WTC11 (cell line): Measurements from ENCODE around the gene KITLG. TPM values are rescaled to one million over a fixed set of nuclear protein-coding genes. Genes with fewer than 3 reads are reported as not detected.
"Not testable (repeated sequence)": the region's sequence is repeated elsewhere in the genome, so short reads cannot be mapped to it uniquely, and the experiment has no call there.

Experiments used
- ATAC-seq: fragments of 200-7000 bp; cut with Tn5 transposase; 2 replicates; pipeline ENCODE4 v1.10.0; 2021; ENCODE audit warnings: mild to moderate bottlenecking, moderate library complexity
- CTCF ChIA-PET: fragments of 300-600 bp; sonication (Branson Sonifier 250); formaldehyde crosslinking; loops from one replicate; lab custom pipeline; 2021; ENCODE audit warnings: antibody characterized with exemption; lab: Charles Lee
- POLR2A ChIA-PET: fragments of 350-600 bp; sonication (Branson Sonifier 250); formaldehyde crosslinking; loops from one replicate; lab custom pipeline; 2021; ENCODE audit warnings: antibody characterized with exemption; lab: Charles Lee
- DNase-seq: peaks from one replicate; pipeline ENCODE4 v3.0.0; 2021; ENCODE audit warnings: low spot score
- H3K27ac Mint-ChIP-seq: 2 replicates; pipeline ENCODE4 v1.8.0; 2021; ENCODE audit warnings: mixed read lengths
- H3K27me3 Mint-ChIP-seq: 2 replicates; pipeline ENCODE4 v1.8.0; 2021; ENCODE audit warnings: low read depth, mild to moderate bottlenecking, moderate library complexity, mixed read lengths
- H3K36me3 Mint-ChIP-seq: 2 replicates; pipeline ENCODE4 v1.8.0; 2021; ENCODE audit warnings: mixed read lengths
- H3K4me1 Mint-ChIP-seq: 2 replicates; pipeline ENCODE4 v1.8.0; 2022; ENCODE audit warnings: mixed read lengths
- H3K4me3 Mint-ChIP-seq: 2 replicates; pipeline ENCODE4 v1.8.0; 2021; ENCODE audit warnings: mild to moderate bottlenecking, moderate library complexity, mixed read lengths
- H3K9me3 Mint-ChIP-seq: 2 replicates; pipeline ENCODE4 v1.8.0; 2021; ENCODE audit warnings: mixed read lengths
- GABPB1 ChIP-seq: sonication (generic); formaldehyde crosslinking; IDR thresholded peaks from 2 replicates; pipeline ENCODE4 v1.8.1; 2023; ENCODE audit warnings: mild to moderate bottlenecking, missing genetic modification reagents
- GTF2I ChIP-seq: fragments of 250-450 bp; sonication (Bioruptor Pico); conservative IDR thresholded peaks from 2 replicates; pipeline ENCODE4 v1.4.0; 2021; ENCODE audit warnings: mild to moderate bottlenecking
- HMGA2 ChIP-seq: fragments of 250-450 bp; sonication (Bioruptor Pico); IDR thresholded peaks from 2 replicates; pipeline ENCODE4 v1.4.0; 2021; ENCODE audit warnings: mild to moderate bottlenecking, moderate library complexity
- JUN ChIP-seq: sonication (generic); formaldehyde crosslinking; IDR thresholded peaks from 2 replicates; pipeline ENCODE4 v1.8.0; 2023; ENCODE audit warnings: mild to moderate bottlenecking, missing genetic modification reagents
- NFATC4 ChIP-seq: fragments of 250-450 bp; sonication (Bioruptor Pico); IDR thresholded peaks from 2 replicates; pipeline ENCODE4 v1.9.0; 2021; ENCODE audit warnings: mild to moderate bottlenecking
- PRRX2 ChIP-seq: fragments of 250-450 bp; sonication (Bioruptor Pico); IDR thresholded peaks from 2 replicates; pipeline ENCODE4 v1.8.0; 2021; ENCODE audit warnings: mild to moderate bottlenecking
- RORB ChIP-seq: fragments of 250-450 bp; sonication (Bioruptor Pico); IDR thresholded peaks from 2 replicates; pipeline ENCODE4 v1.9.0; 2021; ENCODE audit warnings: mild to moderate bottlenecking
- TCF7 ChIP-seq: sonication (generic); formaldehyde crosslinking; IDR thresholded peaks from 2 replicates; pipeline ENCODE4 v1.8.0; 2022; ENCODE audit warnings: mild to moderate bottlenecking, low read depth, missing genetic modification reagents, moderate library complexity
- ZNF121 ChIP-seq: sonication (generic); formaldehyde crosslinking; IDR thresholded peaks from 2 replicates; pipeline ENCODE4 v1.8.0; 2023; ENCODE audit warnings: missing genetic modification reagents
- total RNA-seq: library from RNA; stranded (reverse); gene quantifications from 3 replicates; pipeline ENCODE4 v1.2.3, GENCODE V29; 2021
- TF ChIP-seq, protein P1 (sequence below): sonication (generic); formaldehyde crosslinking; IDR thresholded peaks from 2 replicates; pipeline ENCODE4 v1.8.1; 2022; ENCODE audit warnings: low read depth, missing genetic modification reagents, borderline replicate concordance
- TF ChIP-seq, protein P2 (sequence below): sonication (generic); formaldehyde crosslinking; IDR thresholded peaks from 2 replicates; pipeline ENCODE4 v1.8.1; 2023; ENCODE audit warnings: mild to moderate bottlenecking, missing genetic modification reagents, borderline replicate concordance
- TF ChIP-seq, protein P3 (sequence below): fragments of 250-450 bp; sonication (Bioruptor Pico); IDR thresholded peaks from 2 replicates; pipeline ENCODE4 v1.9.0; 2021; ENCODE audit warnings: mild to moderate bottlenecking, borderline replicate concordance
- TF ChIP-seq, protein P4 (sequence below): sonication (generic); formaldehyde crosslinking; conservative IDR thresholded peaks from 2 replicates; pipeline ENCODE4 v1.8.1; 2022; ENCODE audit warnings: mild to moderate bottlenecking, missing genetic modification reagents
- TF ChIP-seq, protein P5 (sequence below): sonication (generic); formaldehyde crosslinking; IDR thresholded peaks from 2 replicates; pipeline ENCODE4 v1.8.0; 2022; ENCODE audit warnings: mild to moderate bottlenecking, missing genetic modification reagents
- TF ChIP-seq, protein P6 (sequence below): sonication (generic); formaldehyde crosslinking; IDR thresholded peaks from 2 replicates; pipeline ENCODE4 v1.8.1; 2023; ENCODE audit warnings: mild to moderate bottlenecking, missing genetic modification reagents, moderate library complexity
- TF ChIP-seq, protein P7 (sequence below): fragments of 250-450 bp; sonication (Bioruptor Pico); IDR thresholded peaks from 2 replicates; pipeline ENCODE4 v1.8.0; 2021; ENCODE audit warnings: mild to moderate bottlenecking
- TF ChIP-seq, protein P8 (sequence below): fragments of 250-450 bp; sonication (Bioruptor Pico); IDR thresholded peaks from 2 replicates; pipeline ENCODE4 v1.9.0; 2021; ENCODE audit warnings: mild to moderate bottlenecking

KITLG gene
- total RNA-seq, 1 experiment from 2014 or later = 12.5 TPM

DNA sequence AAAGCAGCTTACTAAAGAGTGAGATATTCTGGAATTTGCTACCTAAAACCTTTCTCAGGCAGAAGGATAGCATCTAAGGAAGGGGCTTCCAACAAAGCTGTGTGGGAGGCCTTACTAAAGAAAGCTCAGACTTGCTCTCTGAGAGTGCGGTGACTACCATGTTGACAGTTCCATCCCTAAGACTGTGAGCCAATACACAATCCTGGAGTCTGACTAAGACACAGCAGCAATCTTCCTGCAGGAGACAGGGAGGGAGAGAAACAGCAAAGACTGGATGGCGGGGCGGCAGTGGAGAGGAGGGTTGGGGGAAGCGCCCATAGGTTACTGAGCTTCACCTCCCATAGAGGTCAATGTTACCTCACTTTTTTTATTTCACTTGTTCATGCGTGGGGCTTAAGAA is 70.9 kb downstream of the KITLG start:
- Mint-ChIP-seq H3K4me3 (no peak overlapping the region), H3K36me3 (peaks cover 3% of the 10 kb centered on the region; the same call in 1 of the 2 replicates), H3K9me3 (no peaks in the 10 kb centered on the region), H3K4me1 (peaks cover 3% of the 10 kb centered on the region), H3K27ac (no peak overlapping the region), H3K27me3 (no peaks in the 10 kb centered on the region)
- ChIA-PET CTCF (no interaction called here), POLR2A (no interaction called here)
- TF ChIP-seq, protein P1, sequence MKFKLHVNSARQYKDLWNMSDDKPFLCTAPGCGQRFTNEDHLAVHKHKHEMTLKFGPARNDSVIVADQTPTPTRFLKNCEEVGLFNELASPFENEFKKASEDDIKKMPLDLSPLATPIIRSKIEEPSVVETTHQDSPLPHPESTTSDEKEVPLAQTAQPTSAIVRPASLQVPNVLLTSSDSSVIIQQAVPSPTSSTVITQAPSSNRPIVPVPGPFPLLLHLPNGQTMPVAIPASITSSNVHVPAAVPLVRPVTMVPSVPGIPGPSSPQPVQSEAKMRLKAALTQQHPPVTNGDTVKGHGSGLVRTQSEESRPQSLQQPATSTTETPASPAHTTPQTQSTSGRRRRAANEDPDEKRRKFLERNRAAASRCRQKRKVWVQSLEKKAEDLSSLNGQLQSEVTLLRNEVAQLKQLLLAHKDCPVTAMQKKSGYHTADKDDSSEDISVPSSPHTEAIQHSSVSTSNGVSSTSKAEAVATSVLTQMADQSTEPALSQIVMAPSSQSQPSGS (CRISPR knock-in tag) = no peak
- TF ChIP-seq ZNF121 (CRISPR knock-in tag) (no peak), TCF7 (CRISPR knock-in tag) (no peak), JUN (CRISPR knock-in tag) (no peak), PRRX2 (no peak), NFATC4 (CRISPR knock-in tag) (no peak), HMGA2 (CRISPR knock-in tag) (no peak), RORB (CRISPR knock-in tag) (no peak), GABPB1 (CRISPR knock-in tag) (no peak), GTF2I (CRISPR knock-in tag) (no peak)
- TF ChIP-seq, protein P2, sequence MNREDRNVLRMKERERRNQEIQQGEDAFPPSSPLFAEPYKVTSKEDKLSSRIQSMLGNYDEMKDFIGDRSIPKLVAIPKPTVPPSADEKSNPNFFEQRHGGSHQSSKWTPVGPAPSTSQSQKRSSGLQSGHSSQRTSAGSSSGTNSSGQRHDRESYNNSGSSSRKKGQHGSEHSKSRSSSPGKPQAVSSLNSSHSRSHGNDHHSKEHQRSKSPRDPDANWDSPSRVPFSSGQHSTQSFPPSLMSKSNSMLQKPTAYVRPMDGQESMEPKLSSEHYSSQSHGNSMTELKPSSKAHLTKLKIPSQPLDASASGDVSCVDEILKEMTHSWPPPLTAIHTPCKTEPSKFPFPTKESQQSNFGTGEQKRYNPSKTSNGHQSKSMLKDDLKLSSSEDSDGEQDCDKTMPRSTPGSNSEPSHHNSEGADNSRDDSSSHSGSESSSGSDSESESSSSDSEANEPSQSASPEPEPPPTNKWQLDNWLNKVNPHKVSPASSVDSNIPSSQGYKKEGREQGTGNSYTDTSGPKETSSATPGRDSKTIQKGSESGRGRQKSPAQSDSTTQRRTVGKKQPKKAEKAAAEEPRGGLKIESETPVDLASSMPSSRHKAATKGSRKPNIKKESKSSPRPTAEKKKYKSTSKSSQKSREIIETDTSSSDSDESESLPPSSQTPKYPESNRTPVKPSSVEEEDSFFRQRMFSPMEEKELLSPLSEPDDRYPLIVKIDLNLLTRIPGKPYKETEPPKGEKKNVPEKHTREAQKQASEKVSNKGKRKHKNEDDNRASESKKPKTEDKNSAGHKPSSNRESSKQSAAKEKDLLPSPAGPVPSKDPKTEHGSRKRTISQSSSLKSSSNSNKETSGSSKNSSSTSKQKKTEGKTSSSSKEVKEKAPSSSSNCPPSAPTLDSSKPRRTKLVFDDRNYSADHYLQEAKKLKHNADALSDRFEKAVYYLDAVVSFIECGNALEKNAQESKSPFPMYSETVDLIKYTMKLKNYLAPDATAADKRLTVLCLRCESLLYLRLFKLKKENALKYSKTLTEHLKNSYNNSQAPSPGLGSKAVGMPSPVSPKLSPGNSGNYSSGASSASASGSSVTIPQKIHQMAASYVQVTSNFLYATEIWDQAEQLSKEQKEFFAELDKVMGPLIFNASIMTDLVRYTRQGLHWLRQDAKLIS (CRISPR knock-in tag) = no peak
- TF ChIP-seq, protein P3, sequence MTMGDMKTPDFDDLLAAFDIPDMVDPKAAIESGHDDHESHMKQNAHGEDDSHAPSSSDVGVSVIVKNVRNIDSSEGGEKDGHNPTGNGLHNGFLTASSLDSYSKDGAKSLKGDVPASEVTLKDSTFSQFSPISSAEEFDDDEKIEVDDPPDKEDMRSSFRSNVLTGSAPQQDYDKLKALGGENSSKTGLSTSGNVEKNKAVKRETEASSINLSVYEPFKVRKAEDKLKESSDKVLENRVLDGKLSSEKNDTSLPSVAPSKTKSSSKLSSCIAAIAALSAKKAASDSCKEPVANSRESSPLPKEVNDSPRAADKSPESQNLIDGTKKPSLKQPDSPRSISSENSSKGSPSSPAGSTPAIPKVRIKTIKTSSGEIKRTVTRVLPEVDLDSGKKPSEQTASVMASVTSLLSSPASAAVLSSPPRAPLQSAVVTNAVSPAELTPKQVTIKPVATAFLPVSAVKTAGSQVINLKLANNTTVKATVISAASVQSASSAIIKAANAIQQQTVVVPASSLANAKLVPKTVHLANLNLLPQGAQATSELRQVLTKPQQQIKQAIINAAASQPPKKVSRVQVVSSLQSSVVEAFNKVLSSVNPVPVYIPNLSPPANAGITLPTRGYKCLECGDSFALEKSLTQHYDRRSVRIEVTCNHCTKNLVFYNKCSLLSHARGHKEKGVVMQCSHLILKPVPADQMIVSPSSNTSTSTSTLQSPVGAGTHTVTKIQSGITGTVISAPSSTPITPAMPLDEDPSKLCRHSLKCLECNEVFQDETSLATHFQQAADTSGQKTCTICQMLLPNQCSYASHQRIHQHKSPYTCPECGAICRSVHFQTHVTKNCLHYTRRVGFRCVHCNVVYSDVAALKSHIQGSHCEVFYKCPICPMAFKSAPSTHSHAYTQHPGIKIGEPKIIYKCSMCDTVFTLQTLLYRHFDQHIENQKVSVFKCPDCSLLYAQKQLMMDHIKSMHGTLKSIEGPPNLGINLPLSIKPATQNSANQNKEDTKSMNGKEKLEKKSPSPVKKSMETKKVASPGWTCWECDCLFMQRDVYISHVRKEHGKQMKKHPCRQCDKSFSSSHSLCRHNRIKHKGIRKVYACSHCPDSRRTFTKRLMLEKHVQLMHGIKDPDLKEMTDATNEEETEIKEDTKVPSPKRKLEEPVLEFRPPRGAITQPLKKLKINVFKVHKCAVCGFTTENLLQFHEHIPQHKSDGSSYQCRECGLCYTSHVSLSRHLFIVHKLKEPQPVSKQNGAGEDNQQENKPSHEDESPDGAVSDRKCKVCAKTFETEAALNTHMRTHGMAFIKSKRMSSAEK (CRISPR knock-in tag) = no peak
- TF ChIP-seq, protein P4, sequence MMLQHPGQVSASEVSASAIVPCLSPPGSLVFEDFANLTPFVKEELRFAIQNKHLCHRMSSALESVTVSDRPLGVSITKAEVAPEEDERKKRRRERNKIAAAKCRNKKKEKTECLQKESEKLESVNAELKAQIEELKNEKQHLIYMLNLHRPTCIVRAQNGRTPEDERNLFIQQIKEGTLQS (CRISPR knock-in tag) = no peak
- TF ChIP-seq, protein P5, sequence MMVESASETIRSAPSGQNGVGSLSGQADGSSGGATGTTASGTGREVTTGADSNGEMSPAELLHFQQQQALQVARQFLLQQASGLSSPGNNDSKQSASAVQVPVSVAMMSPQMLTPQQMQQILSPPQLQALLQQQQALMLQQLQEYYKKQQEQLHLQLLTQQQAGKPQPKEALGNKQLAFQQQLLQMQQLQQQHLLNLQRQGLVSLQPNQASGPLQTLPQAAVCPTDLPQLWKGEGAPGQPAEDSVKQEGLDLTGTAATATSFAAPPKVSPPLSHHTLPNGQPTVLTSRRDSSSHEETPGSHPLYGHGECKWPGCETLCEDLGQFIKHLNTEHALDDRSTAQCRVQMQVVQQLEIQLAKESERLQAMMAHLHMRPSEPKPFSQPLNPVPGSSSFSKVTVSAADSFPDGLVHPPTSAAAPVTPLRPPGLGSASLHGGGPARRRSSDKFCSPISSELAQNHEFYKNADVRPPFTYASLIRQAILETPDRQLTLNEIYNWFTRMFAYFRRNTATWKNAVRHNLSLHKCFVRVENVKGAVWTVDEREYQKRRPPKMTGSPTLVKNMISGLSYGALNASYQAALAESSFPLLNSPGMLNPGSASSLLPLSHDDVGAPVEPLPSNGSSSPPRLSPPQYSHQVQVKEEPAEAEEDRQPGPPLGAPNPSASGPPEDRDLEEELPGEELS (CRISPR knock-in tag) = no peak
- TF ChIP-seq, protein P6, sequence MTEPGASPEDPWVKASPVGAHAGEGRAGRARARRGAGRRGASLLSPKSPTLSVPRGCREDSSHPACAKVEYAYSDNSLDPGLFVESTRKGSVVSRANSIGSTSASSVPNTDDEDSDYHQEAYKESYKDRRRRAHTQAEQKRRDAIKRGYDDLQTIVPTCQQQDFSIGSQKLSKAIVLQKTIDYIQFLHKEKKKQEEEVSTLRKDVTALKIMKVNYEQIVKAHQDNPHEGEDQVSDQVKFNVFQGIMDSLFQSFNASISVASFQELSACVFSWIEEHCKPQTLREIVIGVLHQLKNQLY (CRISPR knock-in tag) = no peak
- TF ChIP-seq, protein P7, sequence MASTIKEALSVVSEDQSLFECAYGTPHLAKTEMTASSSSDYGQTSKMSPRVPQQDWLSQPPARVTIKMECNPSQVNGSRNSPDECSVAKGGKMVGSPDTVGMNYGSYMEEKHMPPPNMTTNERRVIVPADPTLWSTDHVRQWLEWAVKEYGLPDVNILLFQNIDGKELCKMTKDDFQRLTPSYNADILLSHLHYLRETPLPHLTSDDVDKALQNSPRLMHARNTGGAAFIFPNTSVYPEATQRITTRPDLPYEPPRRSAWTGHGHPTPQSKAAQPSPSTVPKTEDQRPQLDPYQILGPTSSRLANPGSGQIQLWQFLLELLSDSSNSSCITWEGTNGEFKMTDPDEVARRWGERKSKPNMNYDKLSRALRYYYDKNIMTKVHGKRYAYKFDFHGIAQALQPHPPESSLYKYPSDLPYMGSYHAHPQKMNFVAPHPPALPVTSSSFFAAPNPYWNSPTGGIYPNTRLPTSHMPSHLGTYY (CRISPR knock-in tag) = no peak
- TF ChIP-seq, protein P8, sequence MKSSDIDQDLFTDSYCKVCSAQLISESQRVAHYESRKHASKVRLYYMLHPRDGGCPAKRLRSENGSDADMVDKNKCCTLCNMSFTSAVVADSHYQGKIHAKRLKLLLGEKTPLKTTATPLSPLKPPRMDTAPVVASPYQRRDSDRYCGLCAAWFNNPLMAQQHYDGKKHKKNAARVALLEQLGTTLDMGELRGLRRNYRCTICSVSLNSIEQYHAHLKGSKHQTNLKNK = no peak
- ATAC-seq (peak; percentile 60; the same call in 1 of the 2 replicates), DNase-seq (no peak)

DNA sequence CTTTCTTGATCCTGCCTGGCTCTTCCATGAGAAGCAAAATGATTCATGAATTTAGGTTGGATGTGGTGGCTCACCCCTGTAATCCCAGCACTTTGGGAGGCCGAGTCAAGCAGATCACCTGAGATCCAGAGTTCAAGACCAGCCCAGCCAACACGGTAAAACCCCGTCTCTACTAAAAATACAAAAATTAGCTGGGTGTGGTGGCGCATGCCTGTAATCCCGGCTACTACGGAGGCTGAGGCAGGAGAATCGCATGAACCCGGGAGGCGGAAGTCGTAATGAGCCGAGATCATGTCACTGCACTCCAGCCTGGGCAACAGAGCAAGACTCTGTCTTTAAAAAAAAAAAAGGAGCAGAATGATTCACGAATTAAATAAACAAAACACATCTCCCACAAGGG is 72.4 kb downstream of the KITLG start:
- ATAC-seq, H3K27ac Mint-ChIP-seq, H3K36me3 Mint-ChIP-seq, DNase-seq, POLR2A ChIA-PET, H3K9me3 Mint-ChIP-seq, H3K4me3 Mint-ChIP-seq, CTCF ChIA-PET, H3K27me3 Mint-ChIP-seq: not testable (repeated sequence)
- H3K4me1 Mint-ChIP-seq = peaks cover 13% of the 10 kb centered on the region
